Breast epithelium (tissue), 4 donors: Measurements from ENCODE around the gene ZNF587B. TPM values are rescaled to one million over a fixed set of nuclear protein-coding genes. Genes with fewer than 3 reads are reported as not detected.
"Not testable (repeated sequence)": the region's sequence is repeated elsewhere in the genome, so short reads cannot be mapped to it uniquely, and the experiment has no call there.

Experiments used
- DNase-seq, 2 donors: peaks; one replicate each; pipeline ENCODE4 v3.0.0-alpha.2; 2019; ENCODE audit warnings: low spot score in 2 of 2
- H3K27ac ChIP-seq, 2 donors: fragments of 200-600 bp; sonication (generic) in 1 of 2; one replicate each; pipeline ENCODE4 v1.5.1; 2016 to 2019; ENCODE audit warnings: mild to moderate bottlenecking in 1 of 2
- H3K27me3 ChIP-seq, 2 donors: fragments of 200-600 bp; sonication (generic) in 1 of 2; one replicate each; pipeline versions ENCODE4 v1.5.1 to v1.6.0; 2017 to 2019; ENCODE audit warnings: control low read depth in 1 of 2, mild to moderate bottlenecking in 1 of 2
- H3K36me3 ChIP-seq: fragments of 200-600 bp; one replicate; pipeline ENCODE4 v1.5.1; 2019
- H3K4me1 ChIP-seq, 2 donors: fragments of 200-600 bp; sonication (generic); one replicate each; pipeline ENCODE4 v1.5.1; 2016 to 2019; ENCODE audit warnings: control low read depth in 1 of 2
- H3K4me3 ChIP-seq, 3 donors: fragments of 200-600 bp; sonication (generic); 1 replicate in 2 of 3; 2 replicates in 1 of 3; pipeline ENCODE4 v1.5.1; 2016 to 2019; ENCODE audit warnings: mild to moderate bottlenecking in 3 of 3, moderate library complexity in 2 of 3
- H3K9me3 ChIP-seq, 2 donors: fragments of 200-600 bp; sonication (generic) in 1 of 2; one replicate each; pipeline ENCODE4 v1.5.1; 2016 to 2019; ENCODE audit warnings: control low read depth in 1 of 2
- CTCF ChIP-seq, 3 donors: fragments of 450-650 bp; IDR thresholded peaks; one replicate each; pipeline ENCODE4 v1.5.1; 2016 to 2017; ENCODE audit warnings: antibody characterized with exemption in 3 of 3, mild to moderate bottlenecking in 3 of 3, moderate library complexity in 3 of 3
- POLR2A ChIP-seq: fragments of 450-650 bp; IDR thresholded peaks from one replicate; pipeline ENCODE4 v1.6.1; 2016; ENCODE audit warnings: antibody characterized with exemption, mild to moderate bottlenecking, moderate library complexity
- POLR2AphosphoS5 ChIP-seq, 3 donors: sonication (generic); formaldehyde crosslinking; IDR thresholded peaks; one replicate each; pipeline ENCODE4 v1.6.1; 2017; ENCODE audit warnings: antibody characterized with exemption in 3 of 3
- intact Hi-C: fragments of 100-400 bp; cut with DNase I; formaldehyde crosslinking; loops from one replicate; pipeline ENCODE4 v1.15.1; 2023; ENCODE audit warnings: low total_unique reads
- total RNA-seq, 3 donors: library from RNA; depleted of rRNA; stranded (reverse); fragments of >200 nt; gene quantifications; one replicate each; pipeline ENCODE4 v1.1.0, GENCODE V29; 2016

The ZNF587B gene
- total RNA-seq, 3 donors from 2014 or later, result 10.7 to 26.6 (median 25.2) TPM

- DNase-seq, result no peak
- TF ChIP-seq POLR2AphosphoS5 (IDR thresholded peaks at IDR 0.05), result no peak
- TF ChIP-seq CTCF (IDR thresholded peaks at IDR 0.05), result no peak
- TF ChIP-seq POLR2A, result no peak
- H3K4me3 ChIP-seq, result no peak overlapping the region
- intact Hi-C loops, result no loop called here
- H3K4me1 ChIP-seq, result peaks cover 0 to 8% of the 10 kb centered on the region in 2 donors
- H3K36me3 ChIP-seq, result no peaks in the 10 kb centered on the region
- H3K27me3 ChIP-seq, result no peaks in the 10 kb centered on the region
- peak overlapping the region; percentile 78 to 96 for H3K27ac ChIP-seq
- peaks cover 0 to 4% of the 10 kb centered on the region in 2 donors for H3K9me3 ChIP-seq
These were observed 29.4 kb upstream of the ZNF587B start for GRCh38 chr19:57800696-57801095.

GRCh38 chr19:57802269-57802668 lies 27.8 kb upstream of the ZNF587B start:
- intact Hi-C loops, result no loop called here
- H3K4me1 ChIP-seq, result peaks cover 0 to 8% of the 10 kb centered on the region in 2 donors
- peak overlapping the region in 1 of 2 donors; percentile 96 for H3K27ac ChIP-seq
- H3K4me3 ChIP-seq, result no peak overlapping the region
- H3K9me3 ChIP-seq, result no peaks in the 10 kb centered on the region
- no peaks in the 10 kb centered on the region for H3K27me3 ChIP-seq
- no peak for DNase-seq
- no peak for TF ChIP-seq POLR2AphosphoS5 (IDR thresholded peaks at IDR 0.05)
- no peak for TF ChIP-seq POLR2A
- TF ChIP-seq CTCF (IDR thresholded peaks at IDR 0.05), result no peak
- H3K36me3 ChIP-seq, result no peaks in the 10 kb centered on the region

GRCh38 chr19:57803265-57803593 lies 26.9 kb upstream of the ZNF587B start:
- no peaks in the 10 kb centered on the region for H3K36me3 ChIP-seq
- peak overlapping the region in 1 of 2 donors; percentile 96 for H3K27ac ChIP-seq
- DNase-seq, result no peak
- H3K4me3 ChIP-seq, result peak overlapping the region; percentile 44 to 73 (median 67)
- no peaks in the 10 kb centered on the region for H3K27me3 ChIP-seq
- no peak for TF ChIP-seq POLR2A
- no peak for TF ChIP-seq POLR2AphosphoS5 (IDR thresholded peaks at IDR 0.05)
- no peak for TF ChIP-seq CTCF (IDR thresholded peaks at IDR 0.05)
- intact Hi-C loops, result no loop called here
- H3K9me3 ChIP-seq, result no peaks in the 10 kb centered on the region
- peaks cover 0 to 8% of the 10 kb centered on the region in 2 donors for H3K4me1 ChIP-seq

GRCh38 chr19:57803594-57804325 lies 26.3 kb upstream of the ZNF587B start:
- peak overlapping the region; percentile 44 to 73 (median 67) for H3K4me3 ChIP-seq
- peak overlapping the region; percentile 90 to 96 for H3K27ac ChIP-seq
- no peak for TF ChIP-seq POLR2A
- peak in 1 of 3 donors; percentile 52 for TF ChIP-seq POLR2AphosphoS5 (IDR thresholded peaks at IDR 0.05)
- no peak for TF ChIP-seq CTCF (IDR thresholded peaks at IDR 0.05)
- H3K27me3 ChIP-seq, result no peaks in the 10 kb centered on the region
- H3K4me1 ChIP-seq, result peaks cover 0 to 8% of the 10 kb centered on the region in 2 donors
- no peaks in the 10 kb centered on the region for H3K36me3 ChIP-seq
- DNase-seq, result no peak
- no peaks in the 10 kb centered on the region for H3K9me3 ChIP-seq
- intact Hi-C loops, result no loop called here

- Histone ChIP-seq H3K4me3 (no peak overlapping the region), H3K27me3 (no peaks in the 10 kb centered on the region), H3K9me3 (no peaks in the 10 kb centered on the region), H3K36me3 (no peaks in the 10 kb centered on the region), H3K4me1 (peaks cover 0 to 5% of the 10 kb centered on the region in 2 donors), H3K27ac (peak overlapping the region in 1 of 2 donors; percentile 7)
- no peak for DNase-seq
- intact Hi-C loops, result no loop called here
- no peak for TF ChIP-seq POLR2AphosphoS5 (IDR thresholded peaks at IDR 0.05)
- no peak for TF ChIP-seq POLR2A
- TF ChIP-seq CTCF (IDR thresholded peaks at IDR 0.05), result no peak
These were observed 22.6 kb upstream of the ZNF587B start for GRCh38 chr19:57807541-57807940.

GRCh38 chr19:57810410-57811295 lies 19.4 kb upstream of the ZNF587B start:
- H3K9me3 ChIP-seq, H3K27me3 ChIP-seq, intact Hi-C loops, DNase-seq, H3K36me3 ChIP-seq, H3K4me1 ChIP-seq: not testable (repeated sequence)
- Histone ChIP-seq H3K27ac (peak overlapping the region; percentile 32 to 61), H3K4me3 (peak overlapping the region in 1 of 3 donors; percentile 31)
